ENCODE results near the gene CDT1.

DNA sequence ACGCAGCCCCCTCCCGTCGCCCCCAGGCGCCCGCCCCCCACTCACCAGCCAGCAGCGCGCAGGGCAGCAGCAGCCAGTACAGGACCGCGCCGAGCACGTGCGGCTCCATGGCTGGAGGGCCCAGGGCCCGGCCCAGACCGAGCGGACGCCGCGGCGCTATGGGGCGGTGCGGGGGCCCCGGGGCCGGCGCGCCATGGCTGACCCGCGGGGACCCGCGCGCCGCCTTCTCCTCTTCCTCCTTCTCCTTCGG lies 18.8 kb upstream of the CDT1 start:
- TF ChIP-seq, protein P1, sequence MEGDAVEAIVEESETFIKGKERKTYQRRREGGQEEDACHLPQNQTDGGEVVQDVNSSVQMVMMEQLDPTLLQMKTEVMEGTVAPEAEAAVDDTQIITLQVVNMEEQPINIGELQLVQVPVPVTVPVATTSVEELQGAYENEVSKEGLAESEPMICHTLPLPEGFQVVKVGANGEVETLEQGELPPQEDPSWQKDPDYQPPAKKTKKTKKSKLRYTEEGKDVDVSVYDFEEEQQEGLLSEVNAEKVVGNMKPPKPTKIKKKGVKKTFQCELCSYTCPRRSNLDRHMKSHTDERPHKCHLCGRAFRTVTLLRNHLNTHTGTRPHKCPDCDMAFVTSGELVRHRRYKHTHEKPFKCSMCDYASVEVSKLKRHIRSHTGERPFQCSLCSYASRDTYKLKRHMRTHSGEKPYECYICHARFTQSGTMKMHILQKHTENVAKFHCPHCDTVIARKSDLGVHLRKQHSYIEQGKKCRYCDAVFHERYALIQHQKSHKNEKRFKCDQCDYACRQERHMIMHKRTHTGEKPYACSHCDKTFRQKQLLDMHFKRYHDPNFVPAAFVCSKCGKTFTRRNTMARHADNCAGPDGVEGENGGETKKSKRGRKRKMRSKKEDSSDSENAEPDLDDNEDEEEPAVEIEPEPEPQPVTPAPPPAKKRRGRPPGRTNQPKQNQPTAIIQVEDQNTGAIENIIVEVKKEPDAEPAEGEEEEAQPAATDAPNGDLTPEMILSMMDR (IDR thresholded peaks at IDR 0.05), result no peak
- TF ChIP-seq POLR2A (IDR thresholded peaks at IDR 0.05), result no peak

Data from tibial nerve (tissue), 3 donors.